Fibroblast of pulmonary artery (primary cell): Measurements from ENCODE around the gene VAV2.

Experiments used
- DNase-seq: peaks from one replicate; pipeline ENCODE4 v3.0.0-alpha.2; 2010; ENCODE audit warnings: low read depth
- H3K4me3 ChIP-seq: replicated peaks from 2 replicates; pipeline ENCODE4 v1.5.1; 2011; ENCODE audit warnings: low read depth, mild to moderate bottlenecking, control low read depth, low read length, moderate library complexity
- CTCF ChIP-seq: IDR thresholded peaks from 2 replicates; pipeline ENCODE4 v1.5.1; 2011; ENCODE audit warnings: mild to moderate bottlenecking, control low read depth, low read length, inconsistent platforms; ENCODE audit errors: missing control alignments

VAV2 gene

GRCh38 chr9:133910855-133911514, 81.1 kb downstream of the VAV2 start:
- DNase-seq, result no peak
- TF ChIP-seq CTCF, result no peak
- no peak overlapping the region for H3K4me3 ChIP-seq

GRCh38 chr9:133906932-133907910, 84.9 kb downstream of the VAV2 start:
- no peak overlapping the region for H3K4me3 ChIP-seq
- TF ChIP-seq CTCF, result no peak
- no peak for DNase-seq

GRCh38 chr9:133906218-133906617, 85.9 kb downstream of the VAV2 start:
- no peak overlapping the region for H3K4me3 ChIP-seq
- no peak for DNase-seq
- TF ChIP-seq CTCF, result no peak

GRCh38 chr9:133905493-133905892, 86.6 kb downstream of the VAV2 start:
- no peak for TF ChIP-seq CTCF
- DNase-seq, result no peak
- no peak overlapping the region for H3K4me3 ChIP-seq

GRCh38 chr9:133904346-133905090, 87.6 kb downstream of the VAV2 start:
- H3K4me3 ChIP-seq, result no peak overlapping the region

More at GRCh38 chr9:133904346-133905090, 87.6 kb downstream of the VAV2 start:
- TF ChIP-seq CTCF, result no peak
- no peak for DNase-seq
